Nephron progenitor cell (in vitro differentiated cells): ENCODE measurements around the gene MYL6B.
"Not testable (repeated sequence)": the region's sequence is repeated elsewhere in the genome, so short reads cannot be mapped to it uniquely, and the experiment has no call there.

Experiments
- DNase-seq: peaks from one replicate; pipeline ENCODE4 v3.0.0; 2021
- H3K27ac Mint-ChIP-seq: 2 replicates; pipeline ENCODE4 v1.8.0; 2021; ENCODE audit warnings: mild to moderate bottlenecking, moderate library complexity, mixed read lengths
- H3K27me3 Mint-ChIP-seq: 2 replicates; pipeline ENCODE4 v1.8.0; 2021; ENCODE audit warnings: mild to moderate bottlenecking, low read depth, mixed read lengths; ENCODE audit not compliant: poor library complexity
- H3K36me3 Mint-ChIP-seq: 2 replicates; pipeline ENCODE4 v1.8.0; 2021; ENCODE audit warnings: low read depth, mixed read lengths
- H3K4me1 Mint-ChIP-seq: 2 replicates; pipeline ENCODE4 v1.8.0; 2021; ENCODE audit warnings: mixed read lengths
- H3K4me3 Mint-ChIP-seq: 2 replicates; pipeline ENCODE4 v1.8.0; 2021; ENCODE audit warnings: mild to moderate bottlenecking, moderate library complexity, mixed read lengths
- H3K9me3 Mint-ChIP-seq: 2 replicates; pipeline ENCODE4 v1.8.0; 2021; ENCODE audit warnings: mild to moderate bottlenecking, moderate library complexity, mixed read lengths
- TF ChIP-seq, protein P1 (sequence below): fragments of 200-600 bp; sonication (generic); IDR thresholded peaks from 2 replicates; pipeline ENCODE4 v1.5.0; 2021; ENCODE audit warnings: antibody characterized with exemption

MYL6B gene

DNA sequence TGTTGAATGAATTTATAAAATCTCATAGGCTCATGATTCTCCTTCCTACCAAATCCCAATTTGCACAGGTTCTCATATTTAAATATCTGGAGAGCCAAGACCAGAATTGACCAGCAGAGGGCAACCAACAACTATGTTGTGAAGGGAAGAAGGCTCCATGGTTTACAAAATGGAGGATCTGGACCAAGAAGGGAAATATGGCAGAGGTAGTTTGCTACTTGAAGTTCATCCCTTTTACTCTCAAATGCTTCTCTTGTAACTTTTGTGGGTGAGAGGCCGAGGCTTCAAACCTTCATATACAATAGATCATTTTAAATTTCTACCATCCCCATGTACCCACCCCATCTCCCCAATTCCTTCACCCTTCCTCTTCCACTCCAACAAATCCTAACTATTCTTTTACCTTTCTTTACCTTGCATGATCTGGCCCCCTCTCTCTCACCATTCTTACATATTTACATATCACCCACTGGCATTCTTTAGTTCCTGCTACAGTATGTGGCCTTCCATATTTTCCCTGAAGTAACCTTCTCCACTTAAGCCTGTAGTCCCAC lies 40.7 kb downstream of the MYL6B start:
- Mint-ChIP-seq H3K36me3 (peaks cover 10% of the 10 kb centered on the region), H3K27me3 (peaks cover 4% of the 10 kb centered on the region), H3K4me1 (peaks cover 13% of the 10 kb centered on the region), H3K4me3 (no peak overlapping the region), H3K27ac (peak overlapping the region; percentile 31), H3K9me3 (no peaks in the 10 kb centered on the region)
- TF ChIP-seq, protein P1, sequence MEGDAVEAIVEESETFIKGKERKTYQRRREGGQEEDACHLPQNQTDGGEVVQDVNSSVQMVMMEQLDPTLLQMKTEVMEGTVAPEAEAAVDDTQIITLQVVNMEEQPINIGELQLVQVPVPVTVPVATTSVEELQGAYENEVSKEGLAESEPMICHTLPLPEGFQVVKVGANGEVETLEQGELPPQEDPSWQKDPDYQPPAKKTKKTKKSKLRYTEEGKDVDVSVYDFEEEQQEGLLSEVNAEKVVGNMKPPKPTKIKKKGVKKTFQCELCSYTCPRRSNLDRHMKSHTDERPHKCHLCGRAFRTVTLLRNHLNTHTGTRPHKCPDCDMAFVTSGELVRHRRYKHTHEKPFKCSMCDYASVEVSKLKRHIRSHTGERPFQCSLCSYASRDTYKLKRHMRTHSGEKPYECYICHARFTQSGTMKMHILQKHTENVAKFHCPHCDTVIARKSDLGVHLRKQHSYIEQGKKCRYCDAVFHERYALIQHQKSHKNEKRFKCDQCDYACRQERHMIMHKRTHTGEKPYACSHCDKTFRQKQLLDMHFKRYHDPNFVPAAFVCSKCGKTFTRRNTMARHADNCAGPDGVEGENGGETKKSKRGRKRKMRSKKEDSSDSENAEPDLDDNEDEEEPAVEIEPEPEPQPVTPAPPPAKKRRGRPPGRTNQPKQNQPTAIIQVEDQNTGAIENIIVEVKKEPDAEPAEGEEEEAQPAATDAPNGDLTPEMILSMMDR, result peak; percentile 78
- DNase-seq, result peak; percentile 73

DNA sequence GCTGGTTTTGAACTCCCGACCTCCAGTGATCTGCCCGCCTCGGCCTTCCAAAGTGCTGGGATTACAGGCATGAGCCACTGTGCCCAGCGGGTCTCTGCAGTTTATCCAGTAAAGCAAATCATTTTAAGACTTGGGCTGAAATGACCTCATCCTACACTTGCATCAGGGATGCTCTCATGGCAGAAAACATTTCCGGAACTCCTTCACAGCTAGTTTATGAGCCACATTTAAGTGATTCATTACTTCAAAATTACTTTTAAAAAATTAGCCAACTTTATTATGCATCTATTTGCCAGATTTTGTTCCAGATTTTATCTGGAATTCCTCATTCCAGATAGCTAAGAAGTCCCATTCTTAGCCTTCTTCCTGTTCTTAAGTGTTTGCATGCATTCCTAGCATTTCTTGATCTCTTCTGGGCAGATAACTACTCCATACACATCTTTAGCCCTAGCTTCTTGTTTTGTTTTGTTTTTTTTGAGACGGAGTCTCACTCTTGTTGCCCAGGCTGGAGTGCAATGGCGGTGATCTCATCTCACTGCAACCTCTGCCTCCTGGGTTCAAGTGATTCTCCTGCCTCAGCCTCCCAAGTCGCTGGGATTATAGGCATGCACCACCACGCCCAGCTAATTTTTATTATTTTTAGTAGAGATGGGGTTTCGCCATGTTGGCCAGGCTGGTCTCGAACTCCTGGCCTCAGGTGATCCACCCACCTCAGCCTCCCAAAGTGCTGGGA lies 44.6 kb downstream of the MYL6B start:
- not testable (repeated sequence) for H3K27me3 Mint-ChIP-seq, H3K4me3 Mint-ChIP-seq, H3K36me3 Mint-ChIP-seq, H3K4me1 Mint-ChIP-seq, DNase-seq, H3K9me3 Mint-ChIP-seq, H3K27ac Mint-ChIP-seq

GRCh38 chr12:56197921-56198635 lies 45.7 kb downstream of the MYL6B start:
- no peaks in the 10 kb centered on the region for H3K27me3 Mint-ChIP-seq
- no peaks in the 10 kb centered on the region for H3K4me1 Mint-ChIP-seq
- DNase-seq, result no peak
- H3K27ac Mint-ChIP-seq, result no peak overlapping the region
- no peaks in the 10 kb centered on the region for H3K9me3 Mint-ChIP-seq
- peaks cover 10% of the 10 kb centered on the region for H3K36me3 Mint-ChIP-seq
- TF ChIP-seq, protein P1, result no peak
- H3K4me3 Mint-ChIP-seq, result no peak overlapping the region

DNA sequence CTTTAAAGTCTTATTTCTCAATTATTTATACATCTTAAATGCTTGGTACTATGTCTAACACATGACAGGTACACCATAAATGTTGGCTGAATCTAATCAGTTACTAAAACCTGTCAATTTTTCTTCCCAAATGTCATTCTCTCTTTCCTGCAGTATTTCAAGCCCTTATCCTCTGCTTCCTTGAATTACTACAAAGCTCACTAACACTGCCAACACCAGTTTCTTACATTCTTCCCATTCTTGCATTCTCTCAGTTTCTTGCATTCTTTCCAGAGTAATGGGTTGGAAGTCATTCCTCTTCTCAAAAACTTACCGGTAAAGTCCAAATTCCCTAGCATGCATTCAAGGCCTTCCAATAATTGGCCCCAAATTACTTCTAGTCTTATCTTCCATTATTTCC lies 46.4 kb downstream of the MYL6B start:
- no peak overlapping the region for H3K27ac Mint-ChIP-seq

DNA sequence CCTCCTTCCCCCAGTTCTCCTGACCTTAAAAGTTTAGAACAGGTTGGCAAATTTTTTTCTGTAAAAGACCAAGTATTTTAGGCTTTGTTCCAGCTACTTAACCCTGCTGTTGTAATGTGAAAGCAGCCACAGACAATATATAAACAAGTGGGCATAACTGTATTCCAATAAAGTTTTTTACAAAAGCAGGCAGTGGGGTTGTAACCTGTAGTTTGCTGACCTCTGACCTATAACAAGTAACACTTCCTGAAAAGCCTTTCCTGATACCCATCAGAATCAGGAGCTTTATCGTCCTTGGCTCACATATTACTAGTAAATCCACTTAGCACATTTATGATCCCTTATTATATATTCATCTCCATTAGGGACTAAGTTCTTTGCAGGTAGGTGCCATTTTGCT lies 50.0 kb downstream of the MYL6B start:
- Mint-ChIP-seq H3K27ac (peak overlapping the region; percentile 4), H3K27me3 (no peaks in the 10 kb centered on the region), H3K4me3 (no peak overlapping the region), H3K36me3 (peaks cover 19% of the 10 kb centered on the region), H3K9me3 (no peaks in the 10 kb centered on the region), H3K4me1 (no peaks in the 10 kb centered on the region)
- DNase-seq, result no peak
- TF ChIP-seq, protein P1, result no peak

More for the DNA sequence above, 46.4 kb downstream of the MYL6B start:
- no peak for DNase-seq
- TF ChIP-seq, protein P1, result no peak
- no peaks in the 10 kb centered on the region for H3K4me1 Mint-ChIP-seq
- no peaks in the 10 kb centered on the region for H3K27me3 Mint-ChIP-seq
- no peak overlapping the region for H3K4me3 Mint-ChIP-seq
- peaks cover 10% of the 10 kb centered on the region for H3K36me3 Mint-ChIP-seq
- H3K9me3 Mint-ChIP-seq, result no peaks in the 10 kb centered on the region

DNA sequence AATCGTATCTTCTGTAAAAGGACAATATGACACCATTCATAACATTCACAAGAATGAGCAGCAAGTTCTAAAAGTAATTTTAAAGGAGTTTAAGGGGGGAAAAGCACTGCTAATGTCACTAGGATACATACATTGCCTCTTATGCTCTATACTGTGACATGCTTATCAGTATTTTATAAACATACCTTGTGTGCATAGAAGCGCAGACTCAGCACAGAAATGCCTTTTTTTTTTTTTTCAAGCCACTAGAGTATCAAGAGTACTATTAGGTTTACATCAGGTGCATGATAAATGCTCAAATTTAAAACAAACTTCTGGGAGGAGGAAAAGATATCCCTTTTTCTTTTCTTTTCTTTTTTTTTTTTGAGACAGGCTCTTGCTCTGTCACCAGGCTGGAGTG lies 50.5 kb downstream of the MYL6B start:
- H3K27ac Mint-ChIP-seq, result peak overlapping the region; percentile 4
- H3K36me3 Mint-ChIP-seq, result peaks cover 23% of the 10 kb centered on the region
- no peak for DNase-seq
- TF ChIP-seq, protein P1, result no peak
- H3K4me3 Mint-ChIP-seq, result no peak overlapping the region
- H3K9me3 Mint-ChIP-seq, result no peaks in the 10 kb centered on the region
- no peaks in the 10 kb centered on the region for H3K4me1 Mint-ChIP-seq
- no peaks in the 10 kb centered on the region for H3K27me3 Mint-ChIP-seq
